ENCODE data around the gene STRN4.

GRCh38 chr19:46722421-46723022 lies 23.7 kb downstream of the STRN4 start:
- TF ChIP-seq, protein P1, sequence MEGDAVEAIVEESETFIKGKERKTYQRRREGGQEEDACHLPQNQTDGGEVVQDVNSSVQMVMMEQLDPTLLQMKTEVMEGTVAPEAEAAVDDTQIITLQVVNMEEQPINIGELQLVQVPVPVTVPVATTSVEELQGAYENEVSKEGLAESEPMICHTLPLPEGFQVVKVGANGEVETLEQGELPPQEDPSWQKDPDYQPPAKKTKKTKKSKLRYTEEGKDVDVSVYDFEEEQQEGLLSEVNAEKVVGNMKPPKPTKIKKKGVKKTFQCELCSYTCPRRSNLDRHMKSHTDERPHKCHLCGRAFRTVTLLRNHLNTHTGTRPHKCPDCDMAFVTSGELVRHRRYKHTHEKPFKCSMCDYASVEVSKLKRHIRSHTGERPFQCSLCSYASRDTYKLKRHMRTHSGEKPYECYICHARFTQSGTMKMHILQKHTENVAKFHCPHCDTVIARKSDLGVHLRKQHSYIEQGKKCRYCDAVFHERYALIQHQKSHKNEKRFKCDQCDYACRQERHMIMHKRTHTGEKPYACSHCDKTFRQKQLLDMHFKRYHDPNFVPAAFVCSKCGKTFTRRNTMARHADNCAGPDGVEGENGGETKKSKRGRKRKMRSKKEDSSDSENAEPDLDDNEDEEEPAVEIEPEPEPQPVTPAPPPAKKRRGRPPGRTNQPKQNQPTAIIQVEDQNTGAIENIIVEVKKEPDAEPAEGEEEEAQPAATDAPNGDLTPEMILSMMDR (IDR thresholded peaks at IDR 0.05; ENCODE audit: insufficient read depth, low read length, poor library complexity, severe bottlenecking), result no peak
- TF ChIP-seq EZH2phosphoT487 (conservative IDR thresholded peaks at IDR 0.05; ENCODE audit: low read length), result no peak

Measured in SU-DHL-6 (cell line).